NT2/D1 (cell line): ENCODE measurements around the gene ACSS3.

Source experiments
- DNase-seq: peaks from one replicate; pipeline ENCODE4 v3.0.0-alpha.2; 2011; ENCODE audit warnings: low read depth, low spot score
- H3K27me3 ChIP-seq: 2 replicates; pipeline ENCODE4 v1.6.0; 2011; ENCODE audit warnings: mild to moderate bottlenecking; ENCODE audit not compliant: insufficient read length, insufficient read depth
- H3K36me3 ChIP-seq: 2 replicates; pipeline ENCODE4 v1.6.1; 2011; ENCODE audit warnings: mild to moderate bottlenecking, low read length, mixed read lengths; ENCODE audit not compliant: insufficient read depth, insufficient read length
- H3K4me1 ChIP-seq: 2 replicates; pipeline ENCODE4 v1.5.1; 2011; ENCODE audit not compliant: insufficient read depth, insufficient read length
- H3K4me3 ChIP-seq: 2 replicates; pipeline ENCODE4 v1.5.1; 2011; ENCODE audit warnings: low read depth; ENCODE audit not compliant: insufficient read length
- H3K9ac ChIP-seq: 2 replicates; pipeline ENCODE4 v1.6.0; 2011; ENCODE audit warnings: low read depth; ENCODE audit not compliant: insufficient read length
- H3K9me3 ChIP-seq: 2 replicates; pipeline ENCODE4 v1.5.1; 2011; ENCODE audit warnings: mild to moderate bottlenecking, low read length; ENCODE audit not compliant: insufficient read depth
- SUZ12 ChIP-seq: IDR thresholded peaks from 2 replicates; pipeline ENCODE4 v1.6.1; 2011; ENCODE audit not compliant: insufficient read length, insufficient read depth; ENCODE audit errors: extremely low read depth
- YY1 ChIP-seq: IDR thresholded peaks from 2 replicates; pipeline ENCODE4 v1.6.1; 2011; ENCODE audit not compliant: insufficient read length, insufficient read depth
- ZNF274 ChIP-seq: IDR thresholded peaks from 2 replicates; pipeline ENCODE4 v1.6.1; 2011; ENCODE audit warnings: mild to moderate bottlenecking, low read depth, low read length

The ACSS3 gene

DNA sequence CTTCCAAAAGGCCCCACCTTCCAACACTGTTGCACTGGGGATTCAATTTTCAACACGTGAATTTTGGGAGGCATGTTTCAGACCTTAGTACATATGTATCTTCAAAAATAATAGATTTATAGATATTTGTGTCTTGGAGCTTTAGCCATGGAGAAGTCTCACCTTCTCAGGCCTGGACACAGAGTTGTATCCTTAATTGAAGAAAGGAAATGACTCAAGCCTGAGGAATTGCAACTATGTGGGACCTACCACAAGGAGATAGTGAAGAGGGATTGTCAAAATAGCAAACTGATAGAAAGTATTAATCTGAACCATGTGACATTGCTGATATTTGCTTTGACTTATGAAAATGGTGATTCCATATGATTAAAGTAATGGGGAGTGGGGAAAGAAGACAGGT lies 89.8 kb downstream of the ACSS3 start:
- Histone ChIP-seq H3K36me3 (no peaks in the 10 kb centered on the region), H3K9me3 (no peaks in the 10 kb centered on the region), H3K4me3 (no peak overlapping the region), H3K27me3 (no peaks in the 10 kb centered on the region), H3K9ac (no peak overlapping the region), H3K4me1 (no peaks in the 10 kb centered on the region)
- peak; percentile 11 for DNase-seq
- TF ChIP-seq ZNF274 (no peak), SUZ12 (no peak), YY1 (no peak)

DNA sequence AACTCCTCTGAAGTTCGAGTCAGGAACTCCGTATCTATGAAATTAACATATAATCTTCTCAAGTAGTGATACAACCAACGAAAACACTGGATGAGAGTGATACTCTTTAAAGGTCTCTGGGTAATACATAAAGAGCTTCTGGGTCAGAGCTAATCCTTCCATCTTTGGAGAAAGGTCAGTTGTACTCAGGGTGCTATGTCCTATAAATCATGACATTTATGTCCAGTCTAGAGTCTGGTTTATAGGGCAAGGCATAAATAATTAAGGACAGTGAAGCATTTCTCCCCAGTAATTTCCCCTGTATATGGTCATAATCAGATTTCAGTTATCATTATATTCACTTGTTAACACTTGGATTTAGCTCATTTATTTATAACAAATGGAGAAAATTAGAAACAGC lies 90.6 kb downstream of the ACSS3 start:
- Histone ChIP-seq H3K9me3 (no peaks in the 10 kb centered on the region), H3K4me3 (no peak overlapping the region), H3K36me3 (no peaks in the 10 kb centered on the region), H3K9ac (no peak overlapping the region), H3K4me1 (no peaks in the 10 kb centered on the region), H3K27me3 (no peaks in the 10 kb centered on the region)
- no peak for DNase-seq
- TF ChIP-seq SUZ12 = no peak
- no peak for TF ChIP-seq YY1
- no peak for TF ChIP-seq ZNF274

GRCh38 chr12:81170072-81170471 lies 92.2 kb downstream of the ACSS3 start:
- H3K27me3 ChIP-seq = no peaks in the 10 kb centered on the region
- no peak for DNase-seq
- H3K9me3 ChIP-seq = no peaks in the 10 kb centered on the region
- H3K9ac ChIP-seq = no peak overlapping the region
- no peak overlapping the region for H3K4me3 ChIP-seq
- H3K4me1 ChIP-seq = no peaks in the 10 kb centered on the region
- peaks cover under 1% of the 10 kb centered on the region for H3K36me3 ChIP-seq
- TF ChIP-seq ZNF274 = no peak
- TF ChIP-seq YY1 = no peak
- TF ChIP-seq SUZ12 = no peak

DNA sequence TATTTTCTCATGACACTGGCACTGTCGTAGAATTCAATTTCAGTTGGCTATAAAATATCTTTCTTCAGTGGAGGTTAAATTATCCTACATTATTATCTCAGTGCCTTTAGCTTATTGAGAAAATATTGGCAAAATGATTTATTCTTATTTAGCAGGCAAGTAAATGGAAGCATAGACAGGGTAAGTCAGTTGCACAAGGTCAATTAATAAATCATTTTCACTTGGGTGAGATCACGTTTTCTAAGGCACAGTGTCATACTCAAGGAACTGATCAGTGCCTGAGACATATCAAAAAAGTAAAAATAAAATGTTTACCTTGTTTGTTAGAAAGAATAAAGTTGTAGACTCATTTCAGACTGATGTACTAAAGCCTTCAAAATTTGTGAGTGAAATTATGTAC lies 95.0 kb downstream of the ACSS3 start:
- no peak for TF ChIP-seq YY1
- TF ChIP-seq ZNF274 = no peak
- no peak for TF ChIP-seq SUZ12
- H3K9ac ChIP-seq = no peak overlapping the region

DNA sequence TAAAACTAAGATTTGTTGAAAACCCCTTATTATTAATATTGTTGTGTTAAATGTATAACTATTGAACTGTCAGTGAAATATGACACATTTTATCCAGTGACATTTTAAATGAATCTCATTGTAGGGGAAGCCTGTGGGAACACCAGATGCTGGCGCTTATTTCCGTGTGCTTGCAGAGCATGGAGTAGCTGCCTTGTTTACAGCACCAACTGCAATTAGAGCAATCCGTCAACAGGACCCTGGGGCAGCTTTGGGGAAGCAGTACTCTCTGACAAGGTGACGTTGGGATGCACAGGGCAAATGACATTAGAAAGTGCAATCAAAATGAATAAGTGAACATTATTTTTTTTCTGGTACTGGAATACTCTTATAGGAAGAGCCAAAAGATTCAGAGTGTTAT lies 96.8 kb downstream of the ACSS3 start:
- Histone ChIP-seq H3K4me3 (no peak overlapping the region), H3K4me1 (no peaks in the 10 kb centered on the region), H3K27me3 (no peaks in the 10 kb centered on the region), H3K9me3 (peaks cover 9% of the 10 kb centered on the region), H3K36me3 (peaks cover 3% of the 10 kb centered on the region), H3K9ac (no peak overlapping the region)
- DNase-seq = no peak
- no peak for TF ChIP-seq SUZ12
- no peak for TF ChIP-seq YY1
- no peak for TF ChIP-seq ZNF274

More for the DNA sequence above, 95.0 kb downstream of the ACSS3 start:
- H3K9me3 ChIP-seq = peaks cover 9% of the 10 kb centered on the region
- H3K36me3 ChIP-seq = peaks cover 3% of the 10 kb centered on the region
- H3K27me3 ChIP-seq = no peaks in the 10 kb centered on the region
- H3K4me1 ChIP-seq = no peaks in the 10 kb centered on the region
- H3K4me3 ChIP-seq = no peak overlapping the region
- no peak for DNase-seq

GRCh38 chr12:81176796-81177195 lies 98.9 kb downstream of the ACSS3 start:
- DNase-seq = no peak
- H3K36me3 ChIP-seq = peaks cover 3% of the 10 kb centered on the region
- no peaks in the 10 kb centered on the region for H3K4me1 ChIP-seq
- no peak overlapping the region for H3K4me3 ChIP-seq
- TF ChIP-seq ZNF274 (no peak), YY1 (no peak), SUZ12 (no peak)
- peaks cover 9% of the 10 kb centered on the region for H3K9me3 ChIP-seq
- no peaks in the 10 kb centered on the region for H3K27me3 ChIP-seq
- H3K9ac ChIP-seq = no peak overlapping the region

DNA sequence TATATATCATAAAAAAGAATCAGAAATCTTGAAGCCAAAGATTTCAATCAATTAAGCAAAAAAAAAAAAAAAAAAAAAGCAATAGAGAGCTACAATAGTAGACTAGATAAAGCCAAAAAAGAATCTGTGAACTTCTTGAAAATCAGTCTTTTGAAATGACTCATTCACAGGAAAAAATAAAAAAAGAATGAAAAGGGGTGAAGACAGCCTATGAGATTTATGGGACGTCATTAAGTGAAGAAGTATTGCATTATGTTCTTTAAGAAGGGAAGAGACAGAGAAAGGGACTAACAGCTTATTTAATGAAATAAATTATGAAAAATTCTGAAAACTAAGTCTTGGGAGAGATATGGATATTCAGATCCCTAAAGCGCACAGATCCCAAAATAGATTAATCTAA lies 103.8 kb downstream of the ACSS3 start:
- Histone ChIP-seq H3K27me3 (no peaks in the 10 kb centered on the region), H3K9ac (no peak overlapping the region), H3K4me3 (no peak overlapping the region), H3K36me3 (no peaks in the 10 kb centered on the region), H3K9me3 (peaks cover 6% of the 10 kb centered on the region; the same call in 1 of the 2 replicates), H3K4me1 (no peaks in the 10 kb centered on the region)
- DNase-seq = no peak
- no peak for TF ChIP-seq YY1
- TF ChIP-seq ZNF274 = no peak
- no peak for TF ChIP-seq SUZ12
